Stimulated activated CD8-positive, alpha-beta memory T cell treated with anti-CD3 and anti-CD28 coated beads, Interleukin-4, amount 100 ng/mL, for 1 hour (primary cell): ENCODE results near the gene HDHD2.
"Not testable (repeated sequence)": the region's sequence is repeated elsewhere in the genome, so short reads cannot be mapped to it uniquely, and the experiment has no call there.

Experiments used
- DNase-seq, 2 donors: peaks; one replicate each; pipeline ENCODE4 v3.0.0-alpha.2; 2020; ENCODE audit warnings: low read depth in 2 of 2, low spot score in 1 of 2

The HDHD2 gene

GRCh38 chr18:47150029-47150823 is at the start of gene HDHD2:
HDHD2 (minus strand) TSS chr18:47150500; CDS start chr18:47136439, 14,061 bp downstream.
- DNase-seq, result peak; percentile 42 to 60

- not testable (repeated sequence) for DNase-seq
Measured at GRCh38 chr18:47195961-47196360, 45.7 kb upstream of the HDHD2 start.

GRCh38 chr18:47191961-47192360 is 41.7 kb upstream of the HDHD2 start:
- DNase-seq, result no peak

GRCh38 chr18:47187721-47188120 is 37.4 kb upstream of the HDHD2 start:
- no peak for DNase-seq

GRCh38 chr18:47184419-47185050 is 34.2 kb upstream of the HDHD2 start:
- DNase-seq, result no peak

GRCh38 chr18:47182156-47182555 is 31.9 kb upstream of the HDHD2 start:
- not testable (repeated sequence) for DNase-seq

GRCh38 chr18:47180765-47181164 is 30.5 kb upstream of the HDHD2 start:
- DNase-seq, result no peak

GRCh38 chr18:47179520-47179919 is 29.2 kb upstream of the HDHD2 start:
- DNase-seq, result no peak

GRCh38 chr18:47175898-47176575 is 25.7 kb upstream of the HDHD2 start, which contains the start of gene IER3IP1:
IER3IP1 (minus strand) TSS chr18:47176364; CDS start chr18:47176277, 87 bp downstream.
- peak; percentile 60 to 70 for DNase-seq

- DNase-seq, result no peak
Measured at GRCh38 chr18:47175283-47175897, 25.1 kb upstream of the HDHD2 start.

GRCh38 chr18:47174545-47175116 is 24.3 kb upstream of the HDHD2 start:
- DNase-seq, result no peak

- DNase-seq, result no peak
Measured at GRCh38 chr18:47172476-47172875, 22.2 kb upstream of the HDHD2 start.

GRCh38 chr18:47168913-47169312 is 18.6 kb upstream of the HDHD2 start:
- DNase-seq, result no peak

GRCh38 chr18:47168509-47168908 is 18.2 kb upstream of the HDHD2 start:
- no peak for DNase-seq

GRCh38 chr18:47166294-47166693 is 16.0 kb upstream of the HDHD2 start:
- no peak for DNase-seq

- DNase-seq, result no peak
Measured at GRCh38 chr18:47163241-47163640, 12.9 kb upstream of the HDHD2 start.

- DNase-seq, result no peak
Measured at GRCh38 chr18:47160256-47160655, 10.0 kb upstream of the HDHD2 start.

GRCh38 chr18:47158404-47158803 is 8.1 kb upstream of the HDHD2 start:
- not testable (repeated sequence) for DNase-seq

GRCh38 chr18:47151439-47151838 is 1.1 kb upstream of the HDHD2 start:
- no peak for DNase-seq

- no peak for DNase-seq
Measured at GRCh38 chr18:47150824-47151366, 595 bp upstream of the HDHD2 start.
